ENCODE results near the gene CNTNAP3.
"Not testable (repeated sequence)": the region's sequence is repeated elsewhere in the genome, so short reads cannot be mapped to it uniquely, and the experiment has no call there.

CNTNAP3 gene

GRCh38 chr9:39287980-39288379, at the start of gene CNTNAP3:
TSS of gene CNTNAP3 (minus strand) at chr9:39288167. CDS start at chr9:39288064, 103 bp downstream.
- not testable (repeated sequence) for DNase-seq

GRCh38 chr9:39279995-39280394, 8.0 kb downstream of the CNTNAP3 start:
- not testable (repeated sequence) for DNase-seq

GRCh38 chr9:39242513-39242912, 45.5 kb downstream of the CNTNAP3 start:
- not testable (repeated sequence) for DNase-seq

- DNase-seq, result not testable (repeated sequence)
These were observed 55.6 kb downstream of the CNTNAP3 start for GRCh38 chr9:39232130-39232991.

GRCh38 chr9:39215976-39216375, 72.0 kb downstream of the CNTNAP3 start:
- not testable (repeated sequence) for DNase-seq

GRCh38 chr9:39209773-39210172, 78.2 kb downstream of the CNTNAP3 start:
- DNase-seq, result not testable (repeated sequence)

- not testable (repeated sequence) for DNase-seq
These were observed 81.3 kb downstream of the CNTNAP3 start for GRCh38 chr9:39206643-39207042.

GRCh38 chr9:39205842-39206241, 82.1 kb downstream of the CNTNAP3 start:
- not testable (repeated sequence) for DNase-seq

- DNase-seq, result not testable (repeated sequence)
These were observed 87.6 kb downstream of the CNTNAP3 start for GRCh38 chr9:39200412-39200811.

- DNase-seq, result not testable (repeated sequence)
These were observed 89.8 kb downstream of the CNTNAP3 start for GRCh38 chr9:39198000-39198709.

GRCh38 chr9:39171370-39171769, 116.6 kb downstream of the CNTNAP3 start:
- DNase-seq, result not testable (repeated sequence)

- DNase-seq, result not testable (repeated sequence)
These were observed 130.3 kb downstream of the CNTNAP3 start for GRCh38 chr9:39157714-39158113.

GRCh38 chr9:39132826-39133552, 155.0 kb downstream of the CNTNAP3 start:
- not testable (repeated sequence) for DNase-seq

- DNase-seq, result not testable (repeated sequence)
These were observed 166.6 kb downstream of the CNTNAP3 start for GRCh38 chr9:39121401-39121800.

GRCh38 chr9:39111746-39112145, 176.2 kb downstream of the CNTNAP3 start:
- DNase-seq, result not testable (repeated sequence)

- DNase-seq, result no peak
These were observed 179.8 kb downstream of the CNTNAP3 start for GRCh38 chr9:39108145-39108544.

- DNase-seq, result not testable (repeated sequence)
These were observed 190.8 kb downstream of the CNTNAP3 start for GRCh38 chr9:39097208-39097607.

- DNase-seq, result not testable (repeated sequence)
These were observed 202.7 kb downstream of the CNTNAP3 start for GRCh38 chr9:39085311-39085710.

- not testable (repeated sequence) for DNase-seq
These were observed 205.4 kb downstream of the CNTNAP3 start for GRCh38 chr9:39082574-39082973.

GRCh38 chr9:39080081-39080480, 207.9 kb downstream of the CNTNAP3 start:
- not testable (repeated sequence) for DNase-seq

GRCh38 chr9:39078621-39079256, 209.2 kb downstream of the CNTNAP3 start:
- not testable (repeated sequence) for DNase-seq

GRCh38 chr9:39073537-39073936, 214.4 kb downstream of the CNTNAP3 start:
- DNase-seq, result not testable (repeated sequence)
